HepG2 (cell line): ENCODE results near the gene PAPOLB.

Experiments
- BRCA1 ChIP-seq: sonication (generic); formaldehyde crosslinking; IDR thresholded peaks from 2 replicates; pipeline ENCODE4 v1.4.0; 2020; ENCODE audit warnings: missing genetic modification reagents
- POGZ ChIP-seq: sonication (generic); formaldehyde crosslinking; IDR thresholded peaks from 2 replicates; pipeline ENCODE4 v1.4.0; 2020; ENCODE audit warnings: mild to moderate bottlenecking, missing genetic modification reagents
- SMC3 ChIP-seq: IDR thresholded peaks from 2 replicates; pipeline ENCODE4 v1.6.1; 2011; ENCODE audit warnings: low read length, improper control_type of control experiment
- ZC3H13 ChIP-seq: sonication (generic); formaldehyde crosslinking; IDR thresholded peaks from 2 replicates; pipeline ENCODE4 v1.8.1; 2023; ENCODE audit warnings: mild to moderate bottlenecking, missing genetic modification reagents, moderate library complexity
- ZSCAN29 ChIP-seq: sonication (generic); formaldehyde crosslinking; conservative IDR thresholded peaks from 2 replicates; pipeline ENCODE4 v1.4.0; 2020; ENCODE audit warnings: mild to moderate bottlenecking, missing genetic modification reagents
- TF ChIP-seq, protein P1 (sequence below): sonication (generic); formaldehyde crosslinking; IDR thresholded peaks from 2 replicates; pipeline ENCODE4 v1.5.0; 2020; ENCODE audit warnings: mild to moderate bottlenecking, missing genetic modification reagents, moderate library complexity
- TF ChIP-seq, protein P2 (sequence below): sonication (generic); formaldehyde crosslinking; IDR thresholded peaks from 2 replicates; pipeline ENCODE4 v1.5.0; 2020; ENCODE audit warnings: missing genetic modification reagents, mild to moderate bottlenecking, borderline replicate concordance

DNA sequence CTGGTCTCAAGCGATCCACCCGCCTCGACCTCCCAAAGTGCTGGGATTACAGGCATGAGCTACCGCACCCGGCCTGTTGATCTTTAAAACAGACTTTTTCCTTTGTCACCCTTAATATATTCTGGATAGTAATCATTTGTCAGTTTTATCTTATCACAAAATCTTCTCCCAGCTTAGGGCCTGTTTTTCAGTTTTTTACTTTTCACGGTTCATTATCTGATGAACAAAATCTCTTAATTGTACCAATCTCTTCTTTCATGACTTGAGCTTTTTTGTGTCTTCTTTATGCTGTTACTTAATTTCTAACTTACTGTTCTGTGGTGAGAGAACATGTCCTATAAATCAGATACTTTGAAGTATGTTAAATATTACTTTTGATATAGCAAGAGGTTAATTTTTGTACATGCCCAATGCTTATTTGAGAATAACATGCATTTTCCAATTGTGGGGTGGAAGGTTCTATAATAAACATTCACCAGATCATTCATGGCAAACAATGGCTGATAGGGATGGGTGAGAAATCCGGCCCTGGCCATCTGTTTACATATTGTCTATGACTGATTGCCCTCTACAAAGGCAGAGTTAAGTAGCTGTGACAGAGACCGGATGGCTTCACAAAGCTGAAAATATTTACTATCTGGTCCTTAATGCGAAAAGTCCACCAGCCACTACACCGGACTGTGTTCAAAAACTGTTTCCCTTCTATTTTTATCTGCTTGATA, 5.3 kb downstream of the PAPOLB start:
- TF ChIP-seq ZSCAN29 (CRISPR knock-in tag): no peak
- TF ChIP-seq, protein P1, sequence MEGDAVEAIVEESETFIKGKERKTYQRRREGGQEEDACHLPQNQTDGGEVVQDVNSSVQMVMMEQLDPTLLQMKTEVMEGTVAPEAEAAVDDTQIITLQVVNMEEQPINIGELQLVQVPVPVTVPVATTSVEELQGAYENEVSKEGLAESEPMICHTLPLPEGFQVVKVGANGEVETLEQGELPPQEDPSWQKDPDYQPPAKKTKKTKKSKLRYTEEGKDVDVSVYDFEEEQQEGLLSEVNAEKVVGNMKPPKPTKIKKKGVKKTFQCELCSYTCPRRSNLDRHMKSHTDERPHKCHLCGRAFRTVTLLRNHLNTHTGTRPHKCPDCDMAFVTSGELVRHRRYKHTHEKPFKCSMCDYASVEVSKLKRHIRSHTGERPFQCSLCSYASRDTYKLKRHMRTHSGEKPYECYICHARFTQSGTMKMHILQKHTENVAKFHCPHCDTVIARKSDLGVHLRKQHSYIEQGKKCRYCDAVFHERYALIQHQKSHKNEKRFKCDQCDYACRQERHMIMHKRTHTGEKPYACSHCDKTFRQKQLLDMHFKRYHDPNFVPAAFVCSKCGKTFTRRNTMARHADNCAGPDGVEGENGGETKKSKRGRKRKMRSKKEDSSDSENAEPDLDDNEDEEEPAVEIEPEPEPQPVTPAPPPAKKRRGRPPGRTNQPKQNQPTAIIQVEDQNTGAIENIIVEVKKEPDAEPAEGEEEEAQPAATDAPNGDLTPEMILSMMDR (CRISPR knock-in tag): no peak
- no peak for TF ChIP-seq POGZ (CRISPR knock-in tag)
- TF ChIP-seq, protein P2, sequence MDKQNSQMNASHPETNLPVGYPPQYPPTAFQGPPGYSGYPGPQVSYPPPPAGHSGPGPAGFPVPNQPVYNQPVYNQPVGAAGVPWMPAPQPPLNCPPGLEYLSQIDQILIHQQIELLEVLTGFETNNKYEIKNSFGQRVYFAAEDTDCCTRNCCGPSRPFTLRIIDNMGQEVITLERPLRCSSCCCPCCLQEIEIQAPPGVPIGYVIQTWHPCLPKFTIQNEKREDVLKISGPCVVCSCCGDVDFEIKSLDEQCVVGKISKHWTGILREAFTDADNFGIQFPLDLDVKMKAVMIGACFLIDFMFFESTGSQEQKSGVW (CRISPR knock-in tag): no peak
- no peak for TF ChIP-seq ZC3H13 (CRISPR knock-in tag)
- TF ChIP-seq BRCA1 (CRISPR knock-in tag): no peak
- TF ChIP-seq SMC3: no peak
